T-helper 9 cell (primary cell): ENCODE results near the gene ALOX5AP.

Experiments used
- DNase-seq: peaks from one replicate; pipeline ENCODE4 v3.0.0-alpha.2; 2020

Gene ALOX5AP

GRCh38 chr13:30802501-30802900 is 67.2 kb downstream of the ALOX5AP start:
- DNase-seq: no peak

GRCh38 chr13:30802953-30803478 is 67.7 kb downstream of the ALOX5AP start:
- peak; percentile 73 for DNase-seq

GRCh38 chr13:30803749-30804148 is 68.4 kb downstream of the ALOX5AP start:
- DNase-seq: no peak

- no peak for DNase-seq
These were observed 69.1 kb downstream of the ALOX5AP start for GRCh38 chr13:30804474-30804873.

- DNase-seq: no peak
These were observed 69.8 kb downstream of the ALOX5AP start for GRCh38 chr13:30805132-30805537.

GRCh38 chr13:30805603-30806011 is 70.3 kb downstream of the ALOX5AP start:
- no peak for DNase-seq

GRCh38 chr13:30806784-30807183 is 71.4 kb downstream of the ALOX5AP start:
- no peak for DNase-seq

GRCh38 chr13:30807392-30807791 is 72.0 kb downstream of the ALOX5AP start:
- DNase-seq: no peak

- no peak for DNase-seq
These were observed 73.3 kb downstream of the ALOX5AP start for GRCh38 chr13:30808600-30808999.

- DNase-seq: no peak
These were observed 74.4 kb downstream of the ALOX5AP start for GRCh38 chr13:30809787-30810186.

GRCh38 chr13:30810261-30810701 is 74.9 kb downstream of the ALOX5AP start:
- DNase-seq: no peak

- DNase-seq: no peak
These were observed 75.5 kb downstream of the ALOX5AP start for GRCh38 chr13:30810801-30811200.
